Measurements from ENCODE around the gene SARS2.

GRCh38 chr19:38905620-38906019 lies 24.9 kb downstream of the SARS2 start:
- TF ChIP-seq CTCF (IDR thresholded peaks at IDR 0.05) = no peak
- TF ChIP-seq POLR2A (IDR thresholded peaks at IDR 0.05) = no peak

All from prostate gland (tissue), 2 donors.